Smooth muscle cell (in vitro differentiated cells): ENCODE measurements around the gene TFF3. TPM values are rescaled to one million over a fixed set of nuclear protein-coding genes. Genes with fewer than 3 reads are reported as not detected.
"Not testable (repeated sequence)": the region's sequence is repeated elsewhere in the genome, so short reads cannot be mapped to it uniquely, and the experiment has no call there.

Experiments
- DNase-seq: peaks from one replicate; lab custom pipeline; 2025; ENCODE audit not compliant: unreplicated experiment; lab: John Stamatoyannopoulos, UW
- H2AFZ ChIP-seq: fragments of 200-600 bp; sonication (generic); 2 replicates; pipeline ENCODE4 v1.6.0; 2016; ENCODE audit warnings: antibody characterized with exemption, low read depth, mild to moderate bottlenecking
- H3F3A ChIP-seq: fragments of 200-600 bp; sonication (generic); 2 replicates; pipeline ENCODE4 v1.6.0; 2017; ENCODE audit warnings: antibody characterized with exemption, low read depth
- H3K27ac ChIP-seq: fragments of 200-600 bp; sonication (generic); 2 replicates; pipeline ENCODE4 v1.5.1; 2016; ENCODE audit warnings: low read depth, mild to moderate bottlenecking
- H3K27me3 ChIP-seq: fragments of 200-600 bp; sonication (generic); 2 replicates; pipeline ENCODE4 v1.6.1; 2016; ENCODE audit warnings: low read depth, mild to moderate bottlenecking
- H3K36me3 ChIP-seq: fragments of 200-600 bp; sonication (generic); 2 replicates; pipeline ENCODE4 v1.5.1; 2016; ENCODE audit warnings: low read depth
- H3K4me1 ChIP-seq: fragments of 200-600 bp; sonication (generic); 2 replicates; pipeline ENCODE4 v1.5.1; 2016; ENCODE audit warnings: low read depth
- H3K4me2 ChIP-seq: fragments of 200-600 bp; sonication (generic); 2 replicates; pipeline ENCODE4 v1.6.0; 2016; ENCODE audit warnings: mild to moderate bottlenecking
- H3K4me3 ChIP-seq: fragments of 200-600 bp; sonication (generic); 2 replicates; pipeline ENCODE4 v1.5.1; 2016; ENCODE audit warnings: mild to moderate bottlenecking
- H3K79me2 ChIP-seq: fragments of 200-600 bp; sonication (generic); 2 replicates; pipeline ENCODE4 v1.6.0; 2016; ENCODE audit warnings: low read depth, mild to moderate bottlenecking
- H3K9ac ChIP-seq: fragments of 200-600 bp; sonication (generic); 2 replicates; pipeline ENCODE4 v1.6.0; 2016; ENCODE audit warnings: low read depth
- H3K9me3 ChIP-seq: fragments of 200-600 bp; sonication (generic); replicated peaks from 2 replicates; pipeline ENCODE4 v1.5.1; 2016; ENCODE audit warnings: low read depth
- H4K20me1 ChIP-seq: fragments of 200-600 bp; sonication (generic); 2 replicates; pipeline ENCODE4 v1.6.0; 2016; ENCODE audit warnings: low read depth
- CTCF ChIP-seq: fragments of 200-600 bp; sonication (generic); IDR thresholded peaks from 2 replicates; pipeline ENCODE4 v1.5.1; 2017; ENCODE audit warnings: borderline replicate concordance, mild to moderate bottlenecking, antibody characterized with exemption; ENCODE audit not compliant: insufficient read depth, poor library complexity, severe bottlenecking
- WGBS: methylation state at CpG from one replicate; pipeline ENCODE4 v1.1.7; 2016; ENCODE audit warnings: low lambda C conversion rate; 5-methylcytosine and 5-hydroxymethylcytosine counted together
- polyA plus RNA-seq: library from polyadenylated mRNA; unstranded; fragments of >200 nt; fragmentation: Nextera tagmentation; extraction: Ambion mirVana; gene quantifications from 2 replicates; pipeline ENCODE4 v1.2.1, GENCODE V29; 2016
- total RNA-seq: library from RNA; depleted of rRNA; stranded (reverse); fragments of >200 nt; gene quantifications from 2 replicates; pipeline ENCODE4 v1.2.3, GENCODE V29; 2014

TFF3 gene
- total and polyA plus RNA-seq, 2 experiments from 2014 or later, result 0.31 TPM; not detected in 1

GRCh38 chr21:42293649-42294272 is 21.4 kb downstream of the TFF3 start:
- Histone ChIP-seq H3F3A (no peaks in the 10 kb centered on the region), H3K4me2 (no peak overlapping the region), H3K27me3 (peaks cover 8% of the 10 kb centered on the region), H3K4me3 (no peak overlapping the region), H3K79me2 (no peaks in the 10 kb centered on the region), H3K27ac (no peak overlapping the region), H2AFZ (no peak overlapping the region), H3K36me3 (no peaks in the 10 kb centered on the region), H3K9me3 (no peaks in the 10 kb centered on the region), H4K20me1 (no peaks in the 10 kb centered on the region), H3K9ac (no peak overlapping the region), H3K4me1 (no peaks in the 10 kb centered on the region)
- 89% methylated on average over 17 of the region's 17 CpGs for WGBS
- DNase-seq, result no peak
- no peak for TF ChIP-seq CTCF

- H3K4me3 ChIP-seq, DNase-seq, H3K9ac ChIP-seq, H3F3A ChIP-seq, H3K4me2 ChIP-seq, H2AFZ ChIP-seq, H3K27ac ChIP-seq, H3K4me1 ChIP-seq, H3K9me3 ChIP-seq, H3K27me3 ChIP-seq, H3K79me2 ChIP-seq, H4K20me1 ChIP-seq, H3K36me3 ChIP-seq: not testable (repeated sequence)
- 100% methylated on average over 2 of the region's 4 CpGs for WGBS
These were observed 22.6 kb downstream of the TFF3 start for GRCh38 chr21:42292563-42293142.

- Histone ChIP-seq H3F3A (no peaks in the 10 kb centered on the region), H3K79me2 (no peaks in the 10 kb centered on the region), H3K27ac (no peak overlapping the region), H3K27me3 (peaks cover 4% of the 10 kb centered on the region), H3K4me1 (no peaks in the 10 kb centered on the region), H3K4me2 (no peak overlapping the region), H2AFZ (no peak overlapping the region), H3K4me3 (no peak overlapping the region), H3K9me3 (no peaks in the 10 kb centered on the region), H3K36me3 (no peaks in the 10 kb centered on the region), H3K9ac (no peak overlapping the region), H4K20me1 (no peaks in the 10 kb centered on the region)
- WGBS, result 91% methylated on average over 18 of the region's 22 CpGs
- DNase-seq, result no peak
- no peak for TF ChIP-seq CTCF
These were observed 23.3 kb downstream of the TFF3 start for GRCh38 chr21:42291751-42292562.

- no peaks in the 10 kb centered on the region for H3K9me3 ChIP-seq
- DNase-seq, result no peak
- WGBS, result 95% methylated on average over 35 of the region's 35 CpGs
- H3F3A ChIP-seq, result no peaks in the 10 kb centered on the region
- H4K20me1 ChIP-seq, result no peaks in the 10 kb centered on the region
- H3K27ac ChIP-seq, result no peak overlapping the region
- H3K4me3 ChIP-seq, result no peak overlapping the region
- no peaks in the 10 kb centered on the region for H3K36me3 ChIP-seq
- no peak overlapping the region for H2AFZ ChIP-seq
- no peak overlapping the region for H3K4me2 ChIP-seq
- H3K9ac ChIP-seq, result no peak overlapping the region
- H3K27me3 ChIP-seq, result peaks cover 4% of the 10 kb centered on the region
- no peaks in the 10 kb centered on the region for H3K79me2 ChIP-seq
- H3K4me1 ChIP-seq, result no peaks in the 10 kb centered on the region
- no peak for TF ChIP-seq CTCF
These were observed 24.0 kb downstream of the TFF3 start for GRCh38 chr21:42291003-42291750.
